ENCODE data around the gene EXOSC9. TPM values are rescaled to one million over a fixed set of nuclear protein-coding genes. Genes with fewer than 3 reads are reported as not detected.

EXOSC9 gene
- total RNA-seq, 1 experiment from 2014 or later, result 29.9 TPM

DNA sequence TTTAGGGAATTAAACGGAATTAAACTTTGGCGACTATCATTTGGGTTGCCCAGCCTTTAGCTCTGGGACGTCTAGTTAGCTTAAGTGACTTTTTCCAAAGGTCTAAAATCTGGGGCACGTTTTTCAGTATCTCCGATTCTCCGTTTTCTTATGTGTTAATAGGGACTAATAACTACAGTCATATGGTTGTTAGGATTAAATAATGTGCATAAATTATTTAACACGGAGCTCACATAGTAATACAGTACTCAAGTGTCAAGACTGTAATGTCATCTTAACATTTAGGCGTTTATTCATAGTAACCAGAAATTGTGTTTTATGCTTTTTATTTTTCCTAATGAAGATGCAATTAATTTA is 23.0 kb downstream of the EXOSC9 start:
- Histone ChIP-seq H3K9me2 (ENCODE audit: insufficient read depth) (no peaks in the 10 kb centered on the region), H3K27ac (peak overlapping the region; percentile 25; the same call in 1 of the 2 replicates), H3F3A (ENCODE audit: insufficient read depth, low read depth) (peaks cover 13% of the 10 kb centered on the region), H3K9me3 (ENCODE audit: insufficient read depth, low read depth) (no peaks in the 10 kb centered on the region), H3K4me1 (replicated peaks; ENCODE audit: insufficient read depth) (peaks cover 27% of the 10 kb centered on the region), H3K4me2 (peak overlapping the region; percentile 72), H3K79me2 (ENCODE audit: low read depth) (peaks cover 39% of the 10 kb centered on the region), H3K4me3 (peak overlapping the region; percentile 85), H3K27me3 (ENCODE audit: insufficient read depth, low read depth) (no peaks in the 10 kb centered on the region), H4K20me1 (ENCODE audit: insufficient read depth) (peaks cover 3% of the 10 kb centered on the region; the same call in 1 of the 2 replicates), H3K36me3 (ENCODE audit: low read depth) (peaks cover 26% of the 10 kb centered on the region), H2AFZ (peak overlapping the region; percentile 79)
- DNase-seq, result no peak
- BruUV-seq (replicated peaks), result TSS peak; percentile 91
- intact Hi-C loops (cut with micrococcal nuclease; ENCODE audit: unreplicated experiment), result no loop called here
- POLR2A ChIA-PET (ENCODE audit: unreplicated experiment), result no interaction called here
- TF ChIP-seq EZH2 (IDR thresholded peaks at IDR 0.05; ENCODE audit: low read depth), result no peak
- TF ChIP-seq, protein P1, sequence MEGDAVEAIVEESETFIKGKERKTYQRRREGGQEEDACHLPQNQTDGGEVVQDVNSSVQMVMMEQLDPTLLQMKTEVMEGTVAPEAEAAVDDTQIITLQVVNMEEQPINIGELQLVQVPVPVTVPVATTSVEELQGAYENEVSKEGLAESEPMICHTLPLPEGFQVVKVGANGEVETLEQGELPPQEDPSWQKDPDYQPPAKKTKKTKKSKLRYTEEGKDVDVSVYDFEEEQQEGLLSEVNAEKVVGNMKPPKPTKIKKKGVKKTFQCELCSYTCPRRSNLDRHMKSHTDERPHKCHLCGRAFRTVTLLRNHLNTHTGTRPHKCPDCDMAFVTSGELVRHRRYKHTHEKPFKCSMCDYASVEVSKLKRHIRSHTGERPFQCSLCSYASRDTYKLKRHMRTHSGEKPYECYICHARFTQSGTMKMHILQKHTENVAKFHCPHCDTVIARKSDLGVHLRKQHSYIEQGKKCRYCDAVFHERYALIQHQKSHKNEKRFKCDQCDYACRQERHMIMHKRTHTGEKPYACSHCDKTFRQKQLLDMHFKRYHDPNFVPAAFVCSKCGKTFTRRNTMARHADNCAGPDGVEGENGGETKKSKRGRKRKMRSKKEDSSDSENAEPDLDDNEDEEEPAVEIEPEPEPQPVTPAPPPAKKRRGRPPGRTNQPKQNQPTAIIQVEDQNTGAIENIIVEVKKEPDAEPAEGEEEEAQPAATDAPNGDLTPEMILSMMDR (conservative IDR thresholded peaks at IDR 0.05), result no peak
- CTCF ChIA-PET, result interaction anchor here (1.1 kb wide), 1 partner anchor 86 kb away, joined by 17 read pairs; no protein-coding TSS in a partner anchor

DNA sequence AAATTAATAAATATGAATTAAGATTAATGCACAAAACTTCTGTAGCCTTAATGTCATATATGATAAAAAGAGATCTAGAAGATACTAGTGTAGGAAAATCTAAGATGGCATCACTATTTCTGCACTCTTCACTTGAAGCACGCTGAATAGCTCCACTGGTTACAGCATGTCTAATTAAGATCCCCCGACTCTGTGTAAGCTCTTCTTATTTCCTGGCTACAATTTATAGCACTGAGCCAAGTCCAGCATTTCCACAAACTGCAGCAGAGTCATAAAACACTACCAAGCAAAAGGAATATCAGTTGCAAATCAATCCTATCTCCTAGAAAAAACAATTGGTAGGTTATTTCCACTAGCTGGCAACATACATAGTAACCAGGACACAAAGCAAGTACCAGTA is 23.8 kb downstream of the EXOSC9 start:
- Histone ChIP-seq H3K79me2 (ENCODE audit: low read depth) (peaks cover 37% of the 10 kb centered on the region), H3K27ac (no peak overlapping the region), H3K4me2 (no peak overlapping the region), H4K20me1 (ENCODE audit: insufficient read depth) (peaks cover 3% of the 10 kb centered on the region; the same call in 1 of the 2 replicates), H3K36me3 (ENCODE audit: low read depth) (peaks cover 20% of the 10 kb centered on the region), H3K9me2 (ENCODE audit: insufficient read depth) (no peaks in the 10 kb centered on the region), H3K4me3 (no peak overlapping the region), H3K4me1 (replicated peaks; ENCODE audit: insufficient read depth) (peaks cover 27% of the 10 kb centered on the region), H3K27me3 (ENCODE audit: insufficient read depth, low read depth) (no peaks in the 10 kb centered on the region), H3F3A (ENCODE audit: insufficient read depth, low read depth) (peaks cover 7% of the 10 kb centered on the region), H2AFZ (no peak overlapping the region), H3K9me3 (ENCODE audit: insufficient read depth, low read depth) (no peaks in the 10 kb centered on the region)
- POLR2A ChIA-PET (ENCODE audit: unreplicated experiment), result no interaction called here
- CTCF ChIA-PET, result interaction anchor here (1.1 kb wide), 1 partner anchor 87 kb away, joined by 17 read pairs; no protein-coding TSS in a partner anchor
- TF ChIP-seq, protein P1 (conservative IDR thresholded peaks at IDR 0.05), result no peak
- TF ChIP-seq EZH2 (IDR thresholded peaks at IDR 0.05; ENCODE audit: low read depth), result no peak
- BruUV-seq (replicated peaks), result no TSS peak
- intact Hi-C loops (cut with micrococcal nuclease; ENCODE audit: unreplicated experiment), result no loop called here
- DNase-seq, result no peak

DNA sequence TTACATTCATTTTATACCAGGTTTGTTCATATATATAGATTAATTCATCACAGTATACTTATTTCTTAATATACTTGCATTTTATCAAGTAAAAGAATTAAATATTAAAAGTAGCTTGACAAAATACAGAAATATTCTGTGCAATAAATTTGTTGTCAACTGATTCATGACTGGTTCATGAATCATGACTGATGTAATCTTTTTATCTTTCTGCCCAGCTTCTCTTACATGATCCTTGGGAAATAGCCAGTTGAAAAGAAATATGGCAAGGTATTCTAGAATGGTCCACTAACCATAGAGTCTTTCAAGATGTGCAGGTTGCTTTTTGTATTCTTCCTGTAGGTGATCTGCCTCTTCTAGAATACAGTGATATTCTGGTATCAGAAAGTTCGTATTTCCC is 26.7 kb downstream of the EXOSC9 start:
- Histone ChIP-seq H3K27me3 (ENCODE audit: insufficient read depth, low read depth) (no peaks in the 10 kb centered on the region), H3K4me3 (no peak overlapping the region), H3F3A (ENCODE audit: insufficient read depth, low read depth) (no peaks in the 10 kb centered on the region; the same call in 1 of the 2 replicates), H3K27ac (no peak overlapping the region), H3K9me2 (ENCODE audit: insufficient read depth) (no peaks in the 10 kb centered on the region), H3K36me3 (ENCODE audit: low read depth) (peaks cover 4% of the 10 kb centered on the region; the same call in 1 of the 2 replicates), H4K20me1 (ENCODE audit: insufficient read depth) (no peaks in the 10 kb centered on the region), H3K79me2 (ENCODE audit: low read depth) (peaks cover 8% of the 10 kb centered on the region), H3K4me2 (no peak overlapping the region), H3K9me3 (ENCODE audit: insufficient read depth, low read depth) (no peaks in the 10 kb centered on the region), H3K4me1 (replicated peaks; ENCODE audit: insufficient read depth) (peaks cover 9% of the 10 kb centered on the region), H2AFZ (no peak overlapping the region)
- CTCF ChIA-PET, result interaction anchor here (0.6 kb wide), 1 partner anchor 280 kb away, joined by 3 read pairs; no protein-coding TSS in a partner anchor
- intact Hi-C loops (cut with micrococcal nuclease; ENCODE audit: unreplicated experiment), result no loop called here
- BruUV-seq (replicated peaks), result no TSS peak
- POLR2A ChIA-PET (ENCODE audit: unreplicated experiment), result interaction anchor here (0.6 kb wide), 2 partner anchors 41 to 91 kb away, joined by 5 to 8 read pairs; no protein-coding TSS in a partner anchor
- no peak for DNase-seq
- TF ChIP-seq, protein P1 (conservative IDR thresholded peaks at IDR 0.05), result no peak
- TF ChIP-seq EZH2 (IDR thresholded peaks at IDR 0.05; ENCODE audit: low read depth), result no peak
